ENCODE measurements around the gene TUBGCP3.

GRCh38 chr13:112616586-112617362 lies 28.8 kb upstream of the TUBGCP3 start:
- peak; percentile 74 for TF ChIP-seq CTCF (IDR thresholded peaks at IDR 0.05; ENCODE audit: low read depth, low read length, poor library complexity, severe bottlenecking)
- TF ChIP-seq EZH2phosphoT487 (IDR thresholded peaks at IDR 0.05; ENCODE audit: borderline replicate concordance, low read length), result no peak

Measured in DOHH2 (cell line).